Tibial artery (tissue), 4 donors: ENCODE measurements around the gene XRCC6.
"Not testable (repeated sequence)": the region's sequence is repeated elsewhere in the genome, so short reads cannot be mapped to it uniquely, and the experiment has no call there.

Source experiments
- DNase-seq, 2 donors: peaks; one replicate each; pipeline ENCODE4 v3.0.0-alpha.2; 2019
- H3K27ac ChIP-seq, 2 donors: fragments of 200-600 bp; sonication (generic) in 1 of 2; 1 replicate in 1 of 2; 2 replicates in 1 of 2; pipeline ENCODE4 v1.5.1; 2018 to 2019; ENCODE audit warnings: mild to moderate bottlenecking in 1 of 2
- H3K27me3 ChIP-seq, 2 donors: fragments of 200-600 bp; sonication (generic) in 1 of 2; one replicate each; pipeline versions ENCODE4 v1.5.1 to v1.6.0; 2016 to 2019
- H3K36me3 ChIP-seq, 3 donors: fragments of 200-600 bp; sonication (generic) in 2 of 3; one replicate each; pipeline ENCODE4 v1.5.1; 2016 to 2019; ENCODE audit warnings: mild to moderate bottlenecking in 2 of 3
- H3K4me1 ChIP-seq, 4 donors: fragments of 200-600 bp; sonication (generic) in 2 of 4; 1 replicate in 3 of 4; 2 replicates in 1 of 4; pipeline ENCODE4 v1.5.1; 2016 to 2019
- H3K4me3 ChIP-seq, 2 donors: fragments of 200-600 bp; sonication (generic) in 1 of 2; 1 replicate in 1 of 2; 2 replicates in 1 of 2; pipeline ENCODE4 v1.5.1; 2018 to 2019; ENCODE audit warnings: mild to moderate bottlenecking in 2 of 2
- H3K9me3 ChIP-seq, 3 donors: fragments of 200-600 bp; sonication (generic) in 1 of 3; one replicate each; pipeline ENCODE4 v1.5.1; 2016 to 2019
- intact Hi-C: fragments of 100-400 bp; cut with DNase I; formaldehyde crosslinking; loops from one replicate; pipeline ENCODE4 v1.15.0; 2023; ENCODE audit warnings: low total_unique reads
- TF ChIP-seq, protein P1 (sequence below), 2 experiments: fragments of 200-600 bp in 1 of 2; fragments of 450-650 bp in 1 of 2; IDR thresholded peaks; one replicate each; pipeline ENCODE4 v1.5.1; 2017 to 2019; ENCODE audit warnings: antibody characterized with exemption in 2 of 2, mild to moderate bottlenecking in 1 of 2, moderate library complexity in 1 of 2

The XRCC6 gene

DNA sequence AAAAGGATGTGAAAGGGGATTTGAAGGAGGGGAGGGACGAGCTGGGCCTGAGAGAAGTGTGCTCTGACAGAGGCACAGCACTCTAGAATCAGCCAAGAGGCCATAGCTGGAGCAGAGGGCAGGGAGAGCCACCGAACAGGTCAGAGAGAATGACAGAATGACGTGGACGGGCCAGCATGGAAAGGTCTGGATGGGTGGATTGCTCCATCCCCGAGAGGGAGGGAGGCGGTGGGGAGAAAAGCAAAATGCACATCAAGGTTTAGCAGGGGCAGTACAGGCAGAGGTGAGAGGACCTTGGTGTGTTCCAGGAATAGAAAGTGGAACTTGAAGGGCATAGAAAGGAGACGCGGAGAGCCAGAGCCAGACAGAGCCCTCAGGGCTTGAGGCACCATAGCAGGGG lies 38.4 kb upstream of the XRCC6 start:
- TF ChIP-seq, protein P1, sequence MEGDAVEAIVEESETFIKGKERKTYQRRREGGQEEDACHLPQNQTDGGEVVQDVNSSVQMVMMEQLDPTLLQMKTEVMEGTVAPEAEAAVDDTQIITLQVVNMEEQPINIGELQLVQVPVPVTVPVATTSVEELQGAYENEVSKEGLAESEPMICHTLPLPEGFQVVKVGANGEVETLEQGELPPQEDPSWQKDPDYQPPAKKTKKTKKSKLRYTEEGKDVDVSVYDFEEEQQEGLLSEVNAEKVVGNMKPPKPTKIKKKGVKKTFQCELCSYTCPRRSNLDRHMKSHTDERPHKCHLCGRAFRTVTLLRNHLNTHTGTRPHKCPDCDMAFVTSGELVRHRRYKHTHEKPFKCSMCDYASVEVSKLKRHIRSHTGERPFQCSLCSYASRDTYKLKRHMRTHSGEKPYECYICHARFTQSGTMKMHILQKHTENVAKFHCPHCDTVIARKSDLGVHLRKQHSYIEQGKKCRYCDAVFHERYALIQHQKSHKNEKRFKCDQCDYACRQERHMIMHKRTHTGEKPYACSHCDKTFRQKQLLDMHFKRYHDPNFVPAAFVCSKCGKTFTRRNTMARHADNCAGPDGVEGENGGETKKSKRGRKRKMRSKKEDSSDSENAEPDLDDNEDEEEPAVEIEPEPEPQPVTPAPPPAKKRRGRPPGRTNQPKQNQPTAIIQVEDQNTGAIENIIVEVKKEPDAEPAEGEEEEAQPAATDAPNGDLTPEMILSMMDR (IDR thresholded peaks at IDR 0.05): no peak
- Histone ChIP-seq H3K27me3 (no peaks in the 10 kb centered on the region), H3K36me3 (peaks cover 15 to 85% (median 57%) of the 10 kb centered on the region in 3 donors), H3K27ac (no peak overlapping the region), H3K4me3 (no peak overlapping the region), H3K9me3 (no peaks in the 10 kb centered on the region), H3K4me1 (peaks cover 0 to under 1% (median 0%) of the 10 kb centered on the region in 4 donors)
- DNase-seq: no peak
- intact Hi-C loops: no loop called here

DNA sequence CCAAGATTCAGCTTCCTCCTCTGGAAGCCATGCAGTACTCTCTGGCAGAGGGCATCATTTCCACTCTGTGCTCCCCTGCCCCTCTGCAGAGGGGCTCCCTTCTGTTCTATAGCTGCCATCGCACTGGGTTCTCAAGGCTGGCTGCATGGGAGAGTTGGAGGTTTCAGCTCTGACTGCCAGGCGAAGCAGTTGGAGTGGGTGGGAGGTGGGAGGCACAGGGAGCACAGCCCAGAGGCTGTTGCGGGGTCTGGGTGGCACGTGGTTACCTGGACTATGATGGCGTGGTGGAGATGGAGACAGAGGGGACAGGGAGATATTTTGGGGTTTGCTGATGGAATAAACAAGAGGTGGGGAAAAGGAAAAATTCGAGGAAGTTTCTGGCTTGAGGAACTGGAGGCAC lies 36.2 kb upstream of the XRCC6 start:
- TF ChIP-seq, protein P1 (IDR thresholded peaks at IDR 0.05): no peak
- no peak overlapping the region for H3K27ac ChIP-seq
- no peaks in the 10 kb centered on the region for H3K27me3 ChIP-seq
- DNase-seq: no peak
- H3K36me3 ChIP-seq: peaks cover 15 to 63% (median 44%) of the 10 kb centered on the region in 3 donors
- peaks cover 0 to 16% (median 11%) of the 10 kb centered on the region in 4 donors for H3K4me1 ChIP-seq
- no peak overlapping the region for H3K4me3 ChIP-seq
- intact Hi-C loops: no loop called here
- H3K9me3 ChIP-seq: no peaks in the 10 kb centered on the region

DNA sequence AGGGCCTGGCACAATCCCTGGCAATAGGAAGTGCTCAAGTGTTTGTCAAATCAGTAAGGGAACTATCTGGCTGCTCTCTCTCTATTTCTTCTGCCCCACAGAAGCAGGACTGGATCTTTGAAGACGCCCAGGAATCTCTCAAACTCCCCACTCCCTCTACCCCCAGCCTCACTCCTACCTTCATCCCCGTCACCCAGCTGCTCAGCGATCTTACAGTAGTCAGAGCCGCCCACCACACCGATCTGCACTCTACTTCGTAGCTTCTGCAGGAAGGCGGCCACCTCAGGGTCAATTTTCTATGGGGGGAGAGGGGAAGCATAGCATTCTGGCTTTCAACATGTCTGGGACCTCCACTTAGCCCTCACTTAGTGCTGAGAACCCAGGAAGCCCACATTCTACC lies 35.2 kb upstream of the XRCC6 start:
- H3K4me3 ChIP-seq: no peak overlapping the region
- intact Hi-C loops: no loop called here
- no peak overlapping the region for H3K27ac ChIP-seq
- H3K9me3 ChIP-seq: no peaks in the 10 kb centered on the region
- H3K4me1 ChIP-seq: peaks cover 0 to 22% (median 11%) of the 10 kb centered on the region in 4 donors
- peaks cover 15 to 53% (median 37%) of the 10 kb centered on the region in 3 donors for H3K36me3 ChIP-seq
- TF ChIP-seq, protein P1 (IDR thresholded peaks at IDR 0.05): no peak
- no peak for DNase-seq
- H3K27me3 ChIP-seq: no peaks in the 10 kb centered on the region

DNA sequence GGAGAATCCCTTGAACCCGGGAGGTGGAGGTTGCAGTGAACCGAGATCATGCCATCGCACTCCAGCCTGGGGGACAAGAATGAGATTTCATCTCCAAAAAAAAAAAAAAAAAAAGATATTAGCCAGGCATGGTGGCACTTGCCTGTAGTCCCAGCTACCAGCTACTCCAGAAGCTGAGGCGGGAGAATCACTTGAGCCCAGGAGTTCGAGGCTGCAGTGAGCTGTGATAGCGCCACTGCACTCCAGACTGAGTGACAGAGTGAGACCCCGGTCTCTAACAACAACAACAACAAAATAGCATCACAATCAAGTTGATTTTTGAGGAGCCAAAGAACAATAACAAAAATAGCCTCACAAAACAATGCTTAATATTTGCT lies 33.8 kb upstream of the XRCC6 start:
- H3K36me3 ChIP-seq: peaks cover 14 to 38% (median 26%) of the 10 kb centered on the region in 3 donors
- intact Hi-C loops: no loop called here
- TF ChIP-seq, protein P1 (IDR thresholded peaks at IDR 0.05): no peak
- H3K9me3 ChIP-seq: no peaks in the 10 kb centered on the region
- H3K27ac ChIP-seq: no peak overlapping the region
- H3K27me3 ChIP-seq: no peaks in the 10 kb centered on the region
- peaks cover 0 to 22% (median 11%) of the 10 kb centered on the region in 4 donors for H3K4me1 ChIP-seq
- DNase-seq: no peak
- H3K4me3 ChIP-seq: no peak overlapping the region

DNA sequence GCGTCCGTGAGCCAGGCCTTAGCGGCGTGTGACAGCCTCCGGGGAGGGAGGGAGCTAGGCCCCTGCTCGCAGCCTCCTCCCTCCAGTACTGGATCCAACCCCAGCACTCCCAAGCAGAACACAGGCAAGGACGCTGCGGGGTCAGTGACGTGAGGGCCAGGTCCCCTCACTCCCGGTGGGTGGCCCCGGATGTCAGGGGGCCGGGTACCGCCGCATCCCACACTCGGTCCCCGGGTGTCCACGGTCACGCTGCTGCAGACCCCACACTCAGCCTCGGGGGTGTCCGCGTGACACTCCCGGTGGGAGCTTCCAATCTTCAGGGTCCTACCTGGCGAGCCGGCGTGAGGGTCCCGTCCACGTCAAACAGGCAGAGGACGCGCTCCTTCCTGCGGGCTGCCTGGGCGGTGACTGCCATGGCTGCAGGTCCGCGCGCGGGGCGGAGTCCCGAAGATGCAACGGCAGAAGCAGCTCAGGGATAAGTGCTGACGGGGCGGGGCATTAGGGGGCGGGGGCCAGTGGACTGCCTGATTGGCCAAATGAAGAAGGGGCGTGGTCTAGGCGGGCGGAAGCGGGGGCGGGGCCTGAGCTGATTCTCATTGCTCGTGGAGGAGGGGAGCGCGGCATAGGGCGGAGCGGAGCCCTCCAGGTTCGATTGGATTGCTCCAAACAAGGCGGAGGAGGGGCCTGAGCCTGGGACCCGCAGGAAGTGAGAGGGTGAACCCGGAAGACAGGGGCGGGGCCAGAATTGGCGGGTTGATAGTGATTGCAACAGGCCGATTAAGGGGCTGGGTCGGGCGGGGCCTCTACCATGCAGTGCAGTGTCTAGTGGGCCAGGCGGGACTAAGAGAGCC lies 31.5 kb upstream of the XRCC6 start, which contains the start of gene PMM1:
Gene PMM1 (minus strand): TSS at position 450 of the 851 bp plus-strand sequence. CDS start 35 bp downstream, at position 415.
- Histone ChIP-seq H3K27ac (peak within 1 kb of the TSS; percentile 83 to 88), H3K36me3 (peaks cover 0 to 15% (median 4%) of the 10 kb centered on the region in 3 donors), H3K4me1 (peaks cover 0 to 22% (median 11%) of the 10 kb centered on the region in 4 donors), H3K9me3 (no peaks in the 10 kb centered on the region), H3K4me3 (peak within 1 kb of the TSS; percentile 80 to 88), H3K27me3 (no peaks in the 10 kb centered on the region)
- TF ChIP-seq, protein P1 (IDR thresholded peaks at IDR 0.05): no peak
- peak; percentile 100 for DNase-seq
- intact Hi-C loops: no loop called here

DNA sequence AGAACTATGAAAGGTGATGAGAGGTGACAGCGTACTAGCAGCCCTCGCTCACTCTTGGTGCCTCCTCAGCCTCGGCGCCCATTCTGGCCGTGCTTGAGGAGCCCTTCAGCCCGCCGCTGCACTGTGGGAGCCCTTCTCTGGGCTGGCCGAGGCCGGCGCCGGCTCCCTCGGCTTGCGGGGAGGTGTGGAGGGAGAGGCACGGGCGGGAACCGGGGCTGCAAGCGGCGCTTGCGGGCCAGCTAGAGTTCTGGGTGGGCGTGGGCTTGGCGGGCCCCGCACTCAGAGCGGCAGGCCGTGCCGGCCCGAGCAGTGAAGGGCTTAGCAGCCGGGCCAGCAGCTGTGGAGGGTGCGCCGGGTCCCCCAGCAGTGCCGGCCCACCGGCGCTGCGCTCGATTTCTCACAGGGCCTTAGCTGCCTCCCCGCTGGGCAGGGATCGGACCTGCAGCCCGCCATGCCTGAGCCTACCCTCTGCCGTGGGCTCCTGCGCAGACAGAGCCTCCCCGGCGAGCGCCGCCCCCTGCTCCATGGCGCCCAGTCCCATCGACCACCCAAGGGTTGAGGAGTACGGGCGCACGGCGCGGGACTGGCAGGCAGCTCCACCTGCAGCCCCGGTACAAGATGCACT lies 27.6 kb upstream of the XRCC6 start:
- not testable (repeated sequence) for DNase-seq, H3K4me3 ChIP-seq

More for the DNA sequence above, 27.6 kb upstream of the XRCC6 start:
- H3K27me3 ChIP-seq, H3K27ac ChIP-seq, intact Hi-C loops, H3K9me3 ChIP-seq, H3K36me3 ChIP-seq: not testable (repeated sequence)
- H3K4me1 ChIP-seq: peaks cover 0 to 14% (median 6%) of the 10 kb centered on the region in 4 donors
